Fibroblast of pulmonary artery (primary cell): ENCODE data around the gene KRTAP2-1.
"Not testable (repeated sequence)": the region's sequence is repeated elsewhere in the genome, so short reads cannot be mapped to it uniquely, and the experiment has no call there.

Experiments
- DNase-seq: peaks from one replicate; pipeline ENCODE4 v3.0.0-alpha.2; 2010; ENCODE audit warnings: low read depth
- H3K4me3 ChIP-seq: replicated peaks from 2 replicates; pipeline ENCODE4 v1.5.1; 2011; ENCODE audit warnings: low read depth, mild to moderate bottlenecking, control low read depth, low read length, moderate library complexity
- TF ChIP-seq, protein P1 (sequence below): IDR thresholded peaks from 2 replicates; pipeline ENCODE4 v1.5.1; 2011; ENCODE audit warnings: mild to moderate bottlenecking, control low read depth, low read length, inconsistent platforms; ENCODE audit errors: missing control alignments

The KRTAP2-1 gene

GRCh38 chr17:41071606-41072360 is 24.7 kb upstream of the KRTAP2-1 start:
- no peak for DNase-seq

GRCh38 chr17:41069031-41069430 is 21.9 kb upstream of the KRTAP2-1 start:
- H3K4me3 ChIP-seq = no peak overlapping the region
- TF ChIP-seq, protein P1, sequence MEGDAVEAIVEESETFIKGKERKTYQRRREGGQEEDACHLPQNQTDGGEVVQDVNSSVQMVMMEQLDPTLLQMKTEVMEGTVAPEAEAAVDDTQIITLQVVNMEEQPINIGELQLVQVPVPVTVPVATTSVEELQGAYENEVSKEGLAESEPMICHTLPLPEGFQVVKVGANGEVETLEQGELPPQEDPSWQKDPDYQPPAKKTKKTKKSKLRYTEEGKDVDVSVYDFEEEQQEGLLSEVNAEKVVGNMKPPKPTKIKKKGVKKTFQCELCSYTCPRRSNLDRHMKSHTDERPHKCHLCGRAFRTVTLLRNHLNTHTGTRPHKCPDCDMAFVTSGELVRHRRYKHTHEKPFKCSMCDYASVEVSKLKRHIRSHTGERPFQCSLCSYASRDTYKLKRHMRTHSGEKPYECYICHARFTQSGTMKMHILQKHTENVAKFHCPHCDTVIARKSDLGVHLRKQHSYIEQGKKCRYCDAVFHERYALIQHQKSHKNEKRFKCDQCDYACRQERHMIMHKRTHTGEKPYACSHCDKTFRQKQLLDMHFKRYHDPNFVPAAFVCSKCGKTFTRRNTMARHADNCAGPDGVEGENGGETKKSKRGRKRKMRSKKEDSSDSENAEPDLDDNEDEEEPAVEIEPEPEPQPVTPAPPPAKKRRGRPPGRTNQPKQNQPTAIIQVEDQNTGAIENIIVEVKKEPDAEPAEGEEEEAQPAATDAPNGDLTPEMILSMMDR = no peak
- DNase-seq = no peak

More at GRCh38 chr17:41071606-41072360, 24.7 kb upstream of the KRTAP2-1 start:
- no peak overlapping the region for H3K4me3 ChIP-seq
- TF ChIP-seq, protein P1 = no peak

- TF ChIP-seq, protein P1 = no peak
- no peak for DNase-seq
- H3K4me3 ChIP-seq = no peak overlapping the region
Observed at GRCh38 chr17:41067281-41067680, 20.2 kb upstream of the KRTAP2-1 start.

GRCh38 chr17:41065829-41066624 is 18.9 kb upstream of the KRTAP2-1 start, which contains the start of gene KRTAP2-4:
KRTAP2-4 (minus strand) TSS chr17:41065879; CDS start chr17:41065845, 34 bp downstream.
- TF ChIP-seq, protein P1 = no peak
- DNase-seq = peak; percentile 49
- no peak within 1 kb of the TSS for H3K4me3 ChIP-seq

DNA sequence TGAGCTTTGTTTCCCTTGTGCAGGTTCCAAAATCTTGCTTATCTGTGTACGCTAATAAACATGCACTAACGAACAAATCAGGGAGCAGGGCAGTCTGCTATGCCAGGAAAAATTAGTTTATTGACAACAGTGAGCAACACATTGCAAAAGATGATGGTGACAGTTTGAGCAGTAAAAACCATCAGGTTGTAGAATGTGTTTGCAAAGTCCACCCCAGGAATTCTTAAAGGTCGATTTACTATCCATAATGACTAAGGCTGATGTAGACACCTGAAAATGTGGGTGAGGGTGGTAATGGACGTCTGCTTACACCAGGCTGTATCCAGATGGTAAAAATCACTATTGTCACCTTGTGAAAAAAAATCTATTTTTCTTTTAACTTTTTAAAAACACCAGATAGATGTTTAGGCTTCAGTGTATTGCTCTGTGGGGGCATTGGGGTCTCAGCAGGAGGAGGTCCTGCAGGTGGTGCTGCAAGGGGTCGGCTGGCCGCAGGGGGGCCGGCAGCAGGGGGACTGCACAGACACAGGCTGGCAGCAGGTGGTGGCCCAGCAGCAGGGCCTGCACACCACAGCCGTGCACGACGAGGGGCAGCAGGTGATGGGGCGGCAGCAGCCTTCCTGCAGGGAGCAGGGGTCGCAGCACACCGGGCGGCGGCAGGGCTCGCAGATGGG is 18.0 kb upstream of the KRTAP2-1 start:
- H3K4me3 ChIP-seq, DNase-seq: not testable (repeated sequence)

GRCh38 chr17:41064301-41064700 is 17.2 kb upstream of the KRTAP2-1 start:
- no peak overlapping the region for H3K4me3 ChIP-seq
- TF ChIP-seq, protein P1 = no peak
- no peak for DNase-seq

DNA sequence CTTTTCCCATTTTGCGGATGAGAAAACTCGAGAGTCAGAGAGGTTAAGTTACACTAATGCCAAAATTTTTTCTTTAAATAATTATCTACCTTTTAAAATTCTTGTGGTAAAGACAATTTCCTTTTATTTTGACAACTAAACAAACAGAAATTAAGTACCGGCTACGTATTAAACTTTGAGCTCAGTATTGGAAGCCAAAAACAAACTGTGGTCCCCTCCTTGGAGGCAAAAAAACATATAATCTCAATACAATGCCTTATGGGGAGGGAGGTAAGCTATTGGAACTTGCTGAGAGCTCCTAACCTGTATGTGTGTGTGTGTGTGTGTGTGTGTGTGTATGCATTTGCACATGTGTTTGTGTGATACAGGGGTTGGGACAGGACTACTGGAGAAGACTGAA is 16.3 kb upstream of the KRTAP2-1 start:
- H3K4me3 ChIP-seq = no peak overlapping the region
- DNase-seq = no peak
- TF ChIP-seq, protein P1 = no peak
